HepG2 (cell line): ENCODE data around the gene ZSCAN21. TPM values are rescaled to one million over a fixed set of nuclear protein-coding genes. Genes with fewer than 3 reads are reported as not detected.

Experiments
- ATAC-seq: fragments of 200-7000 bp; cut with Tn5 transposase; 3 replicates; pipeline ENCODE4 v1.9.1; 2020; ENCODE audit warnings: mild to moderate bottlenecking, moderate library complexity
- BruUV-seq: library from RNA; stranded (reverse); fragments of 400-500 nt; replicated peaks from 2 replicates; lab custom pipeline; 2021; lab: Mats Ljungman, UMichigan
- CTCF ChIA-PET: fragments of 300-600 bp; formaldehyde crosslinking; extraction: SDS; loops from one replicate; lab custom pipeline; 2021; ENCODE audit warnings: low total read pairs, inconsistent platforms, low intra/inter-chr PET ratio; lab: Yijun Ruan, JAX
- POLR2A ChIA-PET: fragments of 350-600 bp; sonication (Branson Sonifier 250); formaldehyde crosslinking; loops from one replicate; lab custom pipeline; 2020; ENCODE audit warnings: antibody characterized with exemption, inconsistent platforms; lab: Yijun Ruan, JAX
- DNase-seq: peaks from one replicate; pipeline ENCODE4 v3.0.0-alpha.2; 2015; ENCODE audit warnings: low spot score
- FAIRE-seq: peaks from 3 replicates; lab custom pipeline; 2011; peaks lifted over from hg19 to GRCh38; lab: Jason Lieb, UNC
- H2AFZ ChIP-seq: one replicate; pipeline ENCODE4 v1.6.1; 2011; ENCODE audit warnings: low read length, inconsistent platforms
- H3K27ac ChIP-seq: fragments of 300-600 bp; 3 replicates; pipeline ENCODE4 v1.8.0; 2011; ENCODE audit warnings: mixed run types, mild to moderate bottlenecking, mixed read lengths, low read length, inconsistent platforms; ENCODE audit not compliant: insufficient read depth; ENCODE audit errors: extremely low read length
- H3K27me3 ChIP-seq, 2 experiments: fragments of 200-600 bp in 1 of 2; 2 replicates in 1 of 2; 3 replicates in 1 of 2; pipeline versions ENCODE4 v1.6.0 to v1.8.0; 2011; ENCODE audit warnings: low read length in 2 of 2, mild to moderate bottlenecking in 2 of 2, moderate library complexity in 2 of 2, inconsistent platforms in 1 of 2; ENCODE audit not compliant: insufficient read depth in 2 of 2, control insufficient read depth in 1 of 2
- H3K36me3 ChIP-seq, 2 experiments: fragments of 200-600 bp in 1 of 2; replicated peaks in 1 of 2; 2 replicates in 1 of 2; 3 replicates in 1 of 2; pipeline versions ENCODE4 v1.5.1 to v1.8.0; 2011; ENCODE audit warnings: low read length in 2 of 2, inconsistent platforms in 1 of 2; ENCODE audit not compliant: insufficient read depth in 2 of 2, control insufficient read depth in 1 of 2
- H3K4me1 ChIP-seq: 2 replicates; pipeline ENCODE4 v1.5.1; 2012; ENCODE audit warnings: low read length, inconsistent platforms; ENCODE audit not compliant: insufficient read depth
- H3K4me2 ChIP-seq: 2 replicates; pipeline ENCODE4 v1.6.0; 2011; ENCODE audit warnings: low read depth, low read length, inconsistent platforms
- H3K4me3 ChIP-seq, 3 experiments: fragments of 200-600 bp in 1 of 3; sonication (generic), shearing (Covaris generic) in 1 of 3; replicated peaks in 1 of 3; 2 replicates each; pipeline ENCODE4 v1.5.1; 2011 to 2016; ENCODE audit warnings: low read length in 3 of 3, inconsistent platforms in 2 of 3, low read depth in 2 of 3, mild to moderate bottlenecking in 2 of 3, control low read depth in 1 of 3, mixed read lengths in 1 of 3; ENCODE audit not compliant: insufficient read depth in 1 of 3
- H3K79me2 ChIP-seq: one replicate; pipeline ENCODE4 v1.6.1; 2011; ENCODE audit warnings: low read length, inconsistent platforms; ENCODE audit not compliant: insufficient read depth
- H3K9ac ChIP-seq: 2 replicates; pipeline ENCODE4 v1.6.0; 2011; ENCODE audit warnings: mild to moderate bottlenecking, low read depth, low read length, inconsistent platforms; ENCODE audit not compliant: insufficient read depth
- H3K9me3 ChIP-seq: 2 replicates; pipeline ENCODE4 v1.5.1; 2012; ENCODE audit warnings: mild to moderate bottlenecking, low read length
- H4K20me1 ChIP-seq: 2 replicates; pipeline ENCODE4 v1.6.0; 2011; ENCODE audit warnings: inconsistent platforms, mild to moderate bottlenecking, low read length, moderate library complexity; ENCODE audit not compliant: insufficient read depth
- ADNP ChIP-seq: sonication (generic); formaldehyde crosslinking; IDR thresholded peaks from 2 replicates; pipeline ENCODE4 v1.4.0; 2020; ENCODE audit warnings: missing genetic modification reagents
- IKZF4 ChIP-seq: sonication (generic); formaldehyde crosslinking; IDR thresholded peaks from 2 replicates; pipeline ENCODE4 v1.5.1; 2020; ENCODE audit warnings: borderline replicate concordance, mild to moderate bottlenecking, low read depth, missing genetic modification reagents; ENCODE audit errors: not compliant biosample characterization
- JUND ChIP-seq: sonication (generic); formaldehyde crosslinking; IDR thresholded peaks from 2 replicates; pipeline ENCODE4 v1.8.0; 2022; ENCODE audit warnings: mild to moderate bottlenecking, missing genetic modification reagents
- LBX2 ChIP-seq: sonication (generic); formaldehyde crosslinking; IDR thresholded peaks from 2 replicates; pipeline ENCODE4 v1.5.0; 2020; ENCODE audit warnings: missing genetic modification reagents, mild to moderate bottlenecking, borderline replicate concordance
- PRDM15 ChIP-seq: sonication (generic); formaldehyde crosslinking; IDR thresholded peaks from 2 replicates; pipeline ENCODE4 v1.4.0; 2020; ENCODE audit warnings: missing genetic modification reagents
- RBM22 ChIP-seq: fragments of 200-400 bp; formaldehyde crosslinking; optimal IDR thresholded peaks from 2 replicates; pipeline ENCODE3; 2017; ENCODE audit warnings: mild to moderate bottlenecking, low read length, moderate library complexity
- SOX5 ChIP-seq: IDR thresholded peaks from 2 replicates; pipeline ENCODE4 v1.6.1; 2016; ENCODE audit warnings: borderline replicate concordance
- ZC3H13 ChIP-seq: sonication (generic); formaldehyde crosslinking; IDR thresholded peaks from 2 replicates; pipeline ENCODE4 v1.8.1; 2023; ENCODE audit warnings: mild to moderate bottlenecking, missing genetic modification reagents, moderate library complexity
- ZNF343 ChIP-seq: sonication (generic); formaldehyde crosslinking; IDR thresholded peaks from 2 replicates; pipeline ENCODE4 v1.4.0; 2020; ENCODE audit warnings: mild to moderate bottlenecking, missing genetic modification reagents
- ZZZ3 ChIP-seq: sonication (generic); formaldehyde crosslinking; IDR thresholded peaks from 2 replicates; pipeline ENCODE4 v1.4.0; 2020; ENCODE audit warnings: missing genetic modification reagents, mild to moderate bottlenecking, borderline replicate concordance
- WGBS: methylation state at CpG from one replicate; pipeline ENCODE4 v1.1.6; 2017; ENCODE audit warnings: low lambda C conversion rate; 5-methylcytosine and 5-hydroxymethylcytosine counted together
- in situ Hi-C: cut with HindIII; loops from 2 replicates; pipeline ENCODE4 v1.10.0; 2017; ENCODE audit warnings: low pct_unique_long_range_greater_than_20kb; ENCODE audit not compliant: extremely low pct_ligation_motif_present
- intact Hi-C: fragments of 100-400 bp; cut with micrococcal nuclease; formaldehyde crosslinking; loops from one replicate; pipeline ENCODE4 v1.10.0; 2022; ENCODE audit not compliant: unreplicated experiment
- polyA plus RNA-seq, 8 experiments: library from polyadenylated mRNA; depleted of rRNA in 3 of 8; stranded (reverse) in 7 of 8; unstranded in 1 of 8; fragments of >200 nt; fragmentation: Illumina TruSeq in 4 of 8; extraction: Trizol in 4 of 8; gene quantifications; 2 replicates each; pipeline versions ENCODE4 v1.2.1 to v1.2.3, GENCODE V29; 2011 to 2016; ENCODE audit warnings: low read depth in 4 of 8, missing spikeins in 1 of 8, mixed read lengths in 1 of 8; ENCODE audit not compliant: insufficient read depth in 1 of 8
- total RNA-seq, 5 experiments: library from RNA; depleted of rRNA; stranded (reverse); fragments of >200 nt; fragmentation: Illumina TruSeq; extraction: Trizol; gene quantifications; 2 replicates each; pipeline ENCODE4 v1.2.3, GENCODE V29; 2016; ENCODE audit warnings: low read depth in 1 of 5

The ZSCAN21 gene
- total and polyA plus RNA-seq, 2 of the 13 experiments (the other 11 are each of a cell fraction or from before 2014, with no cell fraction given) = 7.0 to 10.0 TPM

DNA sequence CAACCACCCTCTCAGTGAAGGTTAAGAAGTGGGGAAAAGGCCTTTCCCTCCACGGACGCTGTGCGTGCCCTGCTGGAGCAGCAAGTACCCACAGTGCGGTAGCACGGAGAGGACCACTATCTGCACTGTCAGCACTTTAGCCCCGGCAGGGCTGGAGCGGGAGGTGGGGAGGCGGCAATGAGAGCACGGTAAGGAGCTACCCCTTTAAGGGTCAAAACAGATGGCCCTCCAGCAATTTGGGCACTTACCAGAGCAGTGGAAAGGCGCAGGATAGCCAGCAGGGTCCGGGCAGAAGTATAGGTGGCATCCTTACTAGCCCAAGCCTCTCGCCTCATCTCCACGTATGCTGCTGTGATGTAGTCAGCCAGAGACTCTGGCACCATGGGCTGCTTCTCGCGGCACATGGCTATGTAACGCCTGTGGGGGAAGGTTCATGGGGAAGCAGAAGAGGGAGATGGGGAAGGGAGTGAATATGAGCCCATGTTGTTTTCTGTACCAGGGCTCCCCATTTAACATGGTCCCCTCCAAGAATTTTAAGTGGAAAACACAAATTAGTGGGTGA lies 44.4 kb downstream of the ZSCAN21 start (continued):
- TF ChIP-seq PRDM15 (CRISPR knock-in tag) (no peak), SOX5 (no peak)

- TF ChIP-seq IKZF4 (CRISPR knock-in tag) (no peak), RBM22 (peak; percentile 71), JUND (CRISPR knock-in tag) (no peak), ZC3H13 (CRISPR knock-in tag) (0 out of 2 replicates have a peak, but pooled peaks have one; percentile 21), ADNP (CRISPR knock-in tag) (no peak), ZZZ3 (CRISPR knock-in tag) (no peak), ZNF343 (CRISPR knock-in tag) (no peak), LBX2 (CRISPR knock-in tag) (no peak)
- WGBS = 92% methylated on average over 8 of the region's 9 CpGs
- no TSS peak for BruUV-seq
- Histone ChIP-seq H3K79me2 (peaks cover 20% of the 10 kb centered on the region), H3K9me3 (no peaks in the 10 kb centered on the region), H3K27me3 (no peaks in the 10 kb centered on the region), H3K36me3 (peaks cover 59 to 92% of the 10 kb centered on the region in 2 experiments), H3K4me2 (no peak overlapping the region), H3K4me3 (no peak overlapping the region), H3K27ac (no peak overlapping the region), H3K4me1 (peaks cover 32% of the 10 kb centered on the region), H3K9ac (no peak overlapping the region), H2AFZ (no peak overlapping the region), H4K20me1 (no peaks in the 10 kb centered on the region; the same call in 1 of the 2 replicates)
- DNase-seq = no peak
- POLR2A ChIA-PET = no interaction called here
- CTCF ChIA-PET = no interaction called here
- FAIRE-seq = no peak
- ATAC-seq = no peak
- in situ Hi-C loops (no loop called here), intact Hi-C loops (no loop called here)
Observed at GRCh38 chr7:100095289-100095688, 45.7 kb downstream of the ZSCAN21 start.
